Upper lobe of left lung (tissue), 4 donors: ENCODE results near the gene SIGLEC7.

Experiments
- CTCF ChIP-seq, 6 experiments: fragments of 450-650 bp in 4 of 6; fragments of 200-600 bp in 2 of 6; sonication (generic) in 2 of 6; IDR thresholded peaks; one replicate each; pipeline ENCODE4 v1.5.1; 2016 to 2019; ENCODE audit warnings: antibody characterized with exemption in 6 of 6
- POLR2A ChIP-seq, 4 donors: fragments of 450-650 bp; IDR thresholded peaks; one replicate each; pipeline ENCODE4 v1.5.1; 2016 to 2017; ENCODE audit warnings: antibody characterized with exemption in 4 of 4, mild to moderate bottlenecking in 2 of 4
- POLR2AphosphoS5 ChIP-seq, 2 donors: sonication (generic); formaldehyde crosslinking; IDR thresholded peaks; one replicate each; pipeline ENCODE4 v1.5.1; 2017; ENCODE audit warnings: antibody characterized with exemption in 2 of 2

DNA sequence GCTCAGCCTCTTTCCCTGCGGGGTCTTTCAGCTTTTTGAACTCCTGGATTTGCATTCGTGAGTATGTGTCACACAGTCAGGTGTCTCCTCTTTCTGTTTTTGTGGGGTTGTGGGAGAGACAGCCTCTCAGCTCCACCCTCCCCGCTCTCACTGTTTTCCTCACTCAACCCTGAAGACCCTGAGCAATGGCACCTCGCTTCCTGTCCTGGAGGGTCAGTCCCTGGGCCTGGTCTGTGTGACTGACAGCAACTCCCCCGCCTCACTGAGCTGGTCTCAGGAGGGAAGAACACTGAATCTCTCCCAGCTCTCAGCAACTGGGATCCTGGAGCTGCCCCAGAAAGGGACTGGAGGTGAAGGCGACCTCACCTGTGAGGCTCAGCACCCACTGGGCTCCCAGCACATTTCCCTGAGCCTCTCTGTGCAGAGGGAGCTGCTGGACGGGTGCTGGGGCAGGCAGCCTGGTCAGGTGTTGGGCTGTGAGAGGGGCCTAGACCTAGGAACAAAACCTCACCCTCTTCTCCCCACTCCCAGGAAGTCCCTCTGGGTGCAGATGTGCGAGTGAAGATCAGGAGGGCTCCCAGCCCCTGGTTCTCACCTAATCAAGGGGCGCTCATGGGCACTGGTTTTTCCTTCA, 4.2 kb upstream of the SIGLEC7 start:
- no peak for TF ChIP-seq POLR2A (IDR thresholded peaks at IDR 0.05)
- TF ChIP-seq CTCF (IDR thresholded peaks at IDR 0.05) = no peak
- no peak for TF ChIP-seq POLR2AphosphoS5 (IDR thresholded peaks at IDR 0.05)
